OCI-LY3 (cell line): Measurements from ENCODE around the gene SART3.

ENCODE experiments used
- H2AFZ ChIP-seq: fragments of 200-600, 300-600 bp; shearing (Covaris generic); 2 replicates; pipeline ENCODE4 v1.6.0; 2014; ENCODE audit warnings: antibody characterized with exemption, low read depth, low read length
- H3K27ac ChIP-seq: fragments of 200-600, 300-600 bp; sonication (generic); 2 replicates; pipeline ENCODE4 v1.5.1; 2014; ENCODE audit warnings: mild to moderate bottlenecking, low read length, moderate library complexity, mixed read lengths
- H3K27me3 ChIP-seq: fragments of 200-600, 300-600 bp; sonication (generic); 2 replicates; pipeline ENCODE4 v1.6.1; 2014; ENCODE audit warnings: low read depth, low read length, mixed read lengths
- H3K36me3 ChIP-seq: fragments of 200-600, 300-600 bp; sonication (generic); replicated peaks from 2 replicates; pipeline ENCODE3; 2014; ENCODE audit warnings: low read depth, low read length, mixed read lengths
- H3K4me1 ChIP-seq: fragments of 300-600, 200-600 bp; sonication (generic); 2 replicates; pipeline ENCODE4 v1.6.1; 2014; ENCODE audit warnings: low read length, mixed read lengths
- H3K4me2 ChIP-seq: fragments of 200-600, 300-600 bp; sonication (generic); 2 replicates; pipeline ENCODE4 v1.6.1; 2014; ENCODE audit warnings: low read length, mixed read lengths
- H3K4me3 ChIP-seq: fragments of 300-600, 200-600 bp; sonication (generic); 2 replicates; pipeline ENCODE4 v1.5.1; 2014; ENCODE audit warnings: antibody characterized with exemption, mild to moderate bottlenecking, low read length, moderate library complexity
- H3K79me2 ChIP-seq: fragments of 300-600, 200-600 bp; shearing (Covaris generic); 2 replicates; pipeline ENCODE4 v1.6.1; 2014; ENCODE audit warnings: mild to moderate bottlenecking, low read length, mixed read lengths
- H3K9ac ChIP-seq: fragments of 300-600, 200-600 bp; shearing (Covaris generic); 2 replicates; pipeline ENCODE4 v1.6.0; 2014; ENCODE audit warnings: mild to moderate bottlenecking, low read length, moderate library complexity
- H3K9me3 ChIP-seq: fragments of 200-600, 300-600 bp; shearing (Covaris generic); 2 replicates; pipeline ENCODE4 v1.6.1; 2014; ENCODE audit warnings: low read length, mixed read lengths; ENCODE audit not compliant: insufficient read depth
- H4K20me1 ChIP-seq: fragments of 200-600, 300-600 bp; sonication (generic); 2 replicates; pipeline ENCODE4 v1.6.1; 2016; ENCODE audit warnings: low read length, mixed read lengths; ENCODE audit not compliant: insufficient read depth
- CTCF ChIP-seq: fragments of 200-600, 300-600 bp; sonication (generic); IDR thresholded peaks from 2 replicates; pipeline ENCODE4 v1.5.1; 2014; ENCODE audit warnings: antibody characterized with exemption, low read length, low read depth
- EZH2phosphoT487 ChIP-seq: fragments of 200-600 bp; shearing (Covaris generic); IDR thresholded peaks from 2 replicates; pipeline ENCODE4 v1.6.1; 2018; ENCODE audit warnings: antibody characterized with exemption, mixed run types, low read depth

The SART3 gene

DNA sequence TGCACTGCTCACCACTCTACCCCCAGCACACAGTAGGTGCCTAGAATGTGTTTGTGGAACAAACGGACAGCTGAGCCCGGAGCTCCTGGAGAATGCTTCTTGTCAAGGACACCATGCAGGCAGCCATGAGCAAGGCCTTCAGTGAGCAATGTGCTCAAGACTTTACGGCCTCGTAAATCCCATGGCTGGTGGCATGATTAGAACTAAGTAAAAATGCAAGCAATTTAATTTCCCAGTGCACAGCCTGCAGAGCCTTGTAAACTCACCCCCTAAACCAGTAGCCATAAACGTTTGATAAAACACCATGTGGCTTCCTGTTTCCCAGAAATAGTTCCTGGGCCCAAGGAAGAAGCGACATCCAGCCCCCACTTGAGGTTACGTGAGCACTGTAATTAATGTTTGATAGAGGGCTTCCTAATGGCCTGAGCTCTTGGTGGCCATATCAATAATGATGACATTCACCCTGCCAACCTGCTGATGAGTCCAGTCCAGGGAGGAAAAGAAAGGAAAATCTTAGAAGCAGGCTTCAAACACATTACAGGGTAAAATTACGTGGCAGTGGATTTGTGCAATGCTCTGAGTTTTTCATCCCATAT, 82.3 kb downstream of the SART3 start:
- Histone ChIP-seq H3K27me3 (no peaks in the 10 kb centered on the region; the same call in 1 of the 2 replicates), H3K36me3 (no peaks in the 10 kb centered on the region), H3K9me3 (no peaks in the 10 kb centered on the region), H4K20me1 (no peaks in the 10 kb centered on the region), H3K4me2 (no peak overlapping the region), H2AFZ (no peak overlapping the region), H3K9ac (no peak overlapping the region), H3K27ac (no peak overlapping the region), H3K4me1 (peaks cover 4% of the 10 kb centered on the region; the same call in 1 of the 2 replicates), H3K4me3 (no peak overlapping the region), H3K79me2 (no peaks in the 10 kb centered on the region)
- TF ChIP-seq EZH2phosphoT487 (no peak), CTCF (no peak)

GRCh38 chr12:108477881-108478259, 83.1 kb downstream of the SART3 start:
- Histone ChIP-seq H2AFZ (no peak overlapping the region), H3K9ac (no peak overlapping the region), H3K4me1 (peaks cover 3% of the 10 kb centered on the region; the same call in 1 of the 2 replicates), H3K9me3 (no peaks in the 10 kb centered on the region), H3K4me2 (no peak overlapping the region), H4K20me1 (no peaks in the 10 kb centered on the region), H3K79me2 (no peaks in the 10 kb centered on the region), H3K4me3 (no peak overlapping the region), H3K27me3 (no peaks in the 10 kb centered on the region; the same call in 1 of the 2 replicates), H3K27ac (no peak overlapping the region), H3K36me3 (no peaks in the 10 kb centered on the region)
- TF ChIP-seq EZH2phosphoT487 = no peak
- TF ChIP-seq CTCF = no peak

DNA sequence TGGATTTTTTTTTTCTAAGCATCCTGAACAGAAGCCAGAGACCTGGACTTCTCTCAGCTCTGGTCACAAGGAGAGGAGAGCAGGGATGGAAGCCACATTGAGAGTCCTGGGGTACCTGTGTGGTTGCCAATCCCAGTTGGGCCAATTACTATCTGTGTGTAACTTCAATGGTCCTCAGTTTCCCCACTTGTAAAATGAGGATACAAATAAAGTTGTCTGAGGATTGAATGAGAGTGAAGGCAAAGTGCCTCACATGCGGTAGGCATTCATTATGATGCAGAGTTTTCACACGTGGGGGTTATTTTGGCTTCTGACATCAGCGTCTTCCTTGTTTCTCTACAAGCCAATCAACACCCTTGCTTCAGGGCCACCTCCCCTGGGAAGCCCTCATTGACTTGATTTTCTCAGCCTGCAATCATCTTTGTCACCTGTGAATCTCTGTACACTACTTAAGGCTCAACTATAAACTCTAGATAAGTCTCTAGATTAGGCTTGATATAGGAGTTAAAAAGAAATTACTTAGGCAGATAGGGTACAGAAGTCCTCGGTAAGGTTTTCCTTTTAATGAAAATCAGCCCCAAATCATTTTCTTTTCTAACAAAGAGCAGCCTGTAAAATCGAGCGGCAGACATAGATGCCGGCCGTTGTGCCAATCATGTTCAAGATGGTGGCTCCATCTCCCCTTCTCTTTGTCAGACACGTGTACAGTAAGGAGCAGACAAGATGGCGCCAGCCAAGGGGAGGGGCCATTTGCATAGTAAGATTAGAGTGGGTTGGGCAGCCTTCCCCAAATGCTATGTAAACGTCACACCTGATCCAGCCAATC, 83.7 kb downstream of the SART3 start:
- H3K79me2 ChIP-seq = no peaks in the 10 kb centered on the region
- H4K20me1 ChIP-seq = no peaks in the 10 kb centered on the region
- H3K4me1 ChIP-seq = no peaks in the 10 kb centered on the region
- no peak overlapping the region for H3K4me3 ChIP-seq
- TF ChIP-seq CTCF = no peak
- no peak for TF ChIP-seq EZH2phosphoT487
- H2AFZ ChIP-seq = no peak overlapping the region
- H3K27ac ChIP-seq = no peak overlapping the region
- H3K36me3 ChIP-seq = no peaks in the 10 kb centered on the region
- no peaks in the 10 kb centered on the region; the same call in 1 of the 2 replicates for H3K27me3 ChIP-seq
- no peak overlapping the region for H3K9ac ChIP-seq
- no peaks in the 10 kb centered on the region for H3K9me3 ChIP-seq
- no peak overlapping the region for H3K4me2 ChIP-seq

GRCh38 chr12:108475396-108475795, 85.6 kb downstream of the SART3 start:
- TF ChIP-seq CTCF (no peak), EZH2phosphoT487 (no peak)
- Histone ChIP-seq H3K27me3 (no peaks in the 10 kb centered on the region; the same call in 1 of the 2 replicates), H3K79me2 (no peaks in the 10 kb centered on the region), H3K27ac (no peak overlapping the region), H2AFZ (no peak overlapping the region), H3K4me3 (no peak overlapping the region), H3K9me3 (no peaks in the 10 kb centered on the region), H3K4me2 (no peak overlapping the region), H3K36me3 (no peaks in the 10 kb centered on the region), H3K9ac (no peak overlapping the region), H3K4me1 (no peaks in the 10 kb centered on the region), H4K20me1 (0 out of 2 replicates have a peak, but pooled peaks cover 7% of the 10 kb centered on the region)
